H1 (cell line): Measurements from ENCODE around the gene CPSF7. TPM values are rescaled to one million over a fixed set of nuclear protein-coding genes. Genes with fewer than 3 reads are reported as not detected.
A peak's percentile ranks its signal among the peaks of the same experiment; 100 is the strongest.

Source experiments
- CTCF ChIA-PET: fragments of 300-600 bp; sonication (Branson Sonifier 250); formaldehyde crosslinking; loops from one replicate; lab custom pipeline; 2021; ENCODE audit not compliant: partially characterized antibody; lab: Charles Lee
- POLR2A ChIA-PET: fragments of 300-600 bp; sonication (Branson Sonifier 250); formaldehyde crosslinking; loops from one replicate; lab custom pipeline; 2021; ENCODE audit warnings: inconsistent platforms; ENCODE audit not compliant: partially characterized antibody; lab: Charles Lee
- DNase-seq, 2 experiments: peaks; one replicate each; pipeline versions ENCODE4 v3.0.0 to v3.0.0-alpha.2; 2010 to 2022; ENCODE audit warnings: low spot score in 2 of 2, low read depth in 1 of 2, mixed read lengths in 1 of 2
- FAIRE-seq: peaks from 2 replicates; lab custom pipeline; 2011; peaks lifted over from hg19 to GRCh38; lab: Jason Lieb, UNC
- H2AFZ ChIP-seq: 2 replicates; pipeline ENCODE4 v1.8.1; 2012; ENCODE audit warnings: low read length, inconsistent platforms
- H2AK5ac ChIP-seq: 2 replicates; pipeline ENCODE4 v1.6.1; 2013; ENCODE audit warnings: low read depth, low read length
- H2BK120ac ChIP-seq: replicated peaks from 2 replicates; pipeline ENCODE3; 2013; ENCODE audit warnings: low read depth, low read length, inconsistent platforms
- H2BK12ac ChIP-seq: 2 replicates; pipeline ENCODE4 v1.6.1; 2013; ENCODE audit warnings: low read depth, low read length
- H2BK15ac ChIP-seq: 2 replicates; pipeline ENCODE4 v1.6.1; 2013; ENCODE audit warnings: low read length
- H2BK20ac ChIP-seq: 2 replicates; pipeline ENCODE4 v1.6.1; 2013; ENCODE audit warnings: low read length
- H2BK5ac ChIP-seq: 2 replicates; pipeline ENCODE4 v1.6.1; 2013; ENCODE audit warnings: low read depth, low read length
- H3K14ac ChIP-seq: 2 replicates; pipeline ENCODE4 v1.6.1; 2013; ENCODE audit warnings: inconsistent platforms; ENCODE audit not compliant: insufficient read length
- H3K18ac ChIP-seq: 2 replicates; pipeline ENCODE4 v1.6.1; 2013; ENCODE audit warnings: low read length; ENCODE audit errors: extremely low read depth
- H3K23ac ChIP-seq: 2 replicates; pipeline ENCODE4 v1.6.1; 2013; ENCODE audit warnings: inconsistent platforms; ENCODE audit not compliant: insufficient read length
- H3K23me2 ChIP-seq: 2 replicates; pipeline ENCODE4 v1.6.1; 2013; ENCODE audit warnings: low read depth, low read length
- H3K27ac ChIP-seq: 2 replicates; pipeline ENCODE4 v1.6.1; 2011; ENCODE audit warnings: low read depth, low read length, inconsistent platforms
- H3K27me3 ChIP-seq, 4 experiments: replicated peaks in 1 of 4; 1 replicate in 1 of 4; 2 replicates in 3 of 4; pipeline versions ENCODE4 v1.6.1 to v1.8.1; 2011 to 2013; ENCODE audit warnings: low read length in 3 of 4, mild to moderate bottlenecking in 3 of 4, inconsistent platforms in 2 of 4, mixed read lengths in 2 of 4, moderate library complexity in 1 of 4; ENCODE audit not compliant: control insufficient read depth in 3 of 4, insufficient read depth in 3 of 4; ENCODE audit errors: extremely low read depth in 1 of 4
- H3K36me3 ChIP-seq, 4 experiments: 2 replicates each; pipeline versions ENCODE4 v1.6.1 to v1.8.1; 2011 to 2013; ENCODE audit warnings: mild to moderate bottlenecking in 4 of 4, low read length in 3 of 4, moderate library complexity in 2 of 4, control low read depth in 1 of 4, inconsistent platforms in 1 of 4; ENCODE audit not compliant: insufficient read depth in 4 of 4, control insufficient read depth in 2 of 4
- H3K4ac ChIP-seq: replicated peaks from 2 replicates; pipeline ENCODE3; 2013; ENCODE audit warnings: low read length, low read depth, mixed read lengths, inconsistent platforms; ENCODE audit not compliant: insufficient read length
- H3K4me1 ChIP-seq, 4 experiments: replicated peaks in 1 of 4; 1 replicate in 1 of 4; 2 replicates in 3 of 4; pipeline versions ENCODE4 v1.6.1 to v1.8.1; 2011 to 2013; ENCODE audit warnings: low read length in 3 of 4, inconsistent platforms in 2 of 4, mixed read lengths in 1 of 4; ENCODE audit not compliant: insufficient read depth in 4 of 4, control insufficient read depth in 3 of 4
- H3K4me2 ChIP-seq, 2 experiments: 2 replicates each; pipeline versions ENCODE4 v1.6.1 to v1.8.1; 2011 to 2013; ENCODE audit warnings: low read depth in 2 of 2, low read length in 2 of 2, control low read depth in 1 of 2, inconsistent platforms in 1 of 2, mild to moderate bottlenecking in 1 of 2; ENCODE audit not compliant: insufficient read depth in 1 of 2
- H3K4me3 ChIP-seq, 4 experiments: fragments of 200-600, 300-600 bp in 1 of 4; sonication (generic), shearing (Covaris generic), sonication (Bioruptor Twin) in 1 of 4; 2 replicates each; pipeline versions ENCODE4 v1.5.1 to v1.8.1; 2011 to 2016; ENCODE audit warnings: low read length in 4 of 4, low read depth in 3 of 4, control low read depth in 2 of 4, inconsistent platforms in 2 of 4, mild to moderate bottlenecking in 2 of 4, mixed read lengths in 1 of 4, moderate library complexity in 1 of 4; ENCODE audit not compliant: insufficient read depth in 2 of 4; ENCODE audit errors: extremely low read depth in 1 of 4
- H3K56ac ChIP-seq: replicated peaks from 2 replicates; pipeline ENCODE3; 2013; ENCODE audit warnings: low read depth, mild to moderate bottlenecking, mixed read lengths, low read length, inconsistent platforms; ENCODE audit not compliant: insufficient read length
- H3K79me1 ChIP-seq: 2 replicates; pipeline ENCODE4 v1.6.1; 2013; ENCODE audit warnings: low read depth, low read length, control low read depth
- H3K79me2 ChIP-seq, 2 experiments: 2 replicates each; pipeline versions ENCODE4 v1.6.1 to v1.8.1; 2012 to 2013; ENCODE audit warnings: low read length in 2 of 2, mild to moderate bottlenecking in 2 of 2, inconsistent platforms in 1 of 2; ENCODE audit not compliant: insufficient read depth in 2 of 2, control insufficient read depth in 1 of 2
- H3K9ac ChIP-seq, 4 experiments: replicated peaks in 1 of 4; 1 replicate in 1 of 4; 2 replicates in 3 of 4; pipeline versions ENCODE4 v1.6.1 to v1.8.1; 2011 to 2013; ENCODE audit warnings: low read depth in 3 of 4, low read length in 3 of 4, control low read depth in 2 of 4, mild to moderate bottlenecking in 2 of 4, moderate library complexity in 2 of 4, inconsistent platforms in 1 of 4; ENCODE audit errors: extremely low read depth in 1 of 4
- H3K9me3 ChIP-seq, 2 experiments: 2 replicates each; pipeline versions ENCODE4 v1.6.1 to v1.8.1; 2012 to 2013; ENCODE audit warnings: mild to moderate bottlenecking in 2 of 2, moderate library complexity in 2 of 2, control low read depth in 1 of 2, inconsistent platforms in 1 of 2, low read depth in 1 of 2, low read length in 1 of 2, mixed read lengths in 1 of 2; ENCODE audit not compliant: insufficient read depth in 2 of 2
- H4K20me1 ChIP-seq, 2 experiments: replicated peaks in 1 of 2; 2 replicates each; pipeline versions ENCODE3 to v1.8.1; 2011 to 2013; ENCODE audit warnings: inconsistent platforms in 2 of 2, low read length in 2 of 2, mild to moderate bottlenecking in 1 of 2; ENCODE audit not compliant: insufficient read depth in 2 of 2, control insufficient read depth in 1 of 2
- H4K5ac ChIP-seq: 2 replicates; pipeline ENCODE4 v1.6.1; 2013; ENCODE audit warnings: low read length, low read depth, mixed read lengths, inconsistent platforms; ENCODE audit not compliant: insufficient read length
- H4K8ac ChIP-seq: 2 replicates; pipeline ENCODE4 v1.8.0; 2013; ENCODE audit warnings: mild to moderate bottlenecking, moderate library complexity, low read length, inconsistent platforms; ENCODE audit not compliant: insufficient read depth; ENCODE audit errors: extremely low read depth
- H4K91ac ChIP-seq: replicated peaks from 2 replicates; pipeline ENCODE3; 2013; ENCODE audit warnings: low read length, mixed read lengths, inconsistent platforms; ENCODE audit not compliant: insufficient read length
- EZH2 ChIP-seq: fragments of 200-600 bp; sonication (generic); IDR thresholded peaks from 2 replicates; pipeline ENCODE4 v1.7.1; 2012; ENCODE audit warnings: low read depth, mild to moderate bottlenecking, moderate library complexity, low read length, inconsistent platforms; ENCODE audit not compliant: severe bottlenecking
- RAD21 ChIP-seq, 2 experiments: IDR thresholded peaks in 1 of 2; conservative IDR thresholded peaks in 1 of 2; 2 replicates each; pipeline ENCODE4 v1.6.1; 2011; ENCODE audit warnings: low read depth in 2 of 2, low read length in 2 of 2, improper control_type of control experiment in 1 of 2, inconsistent platforms in 1 of 2, mild to moderate bottlenecking in 1 of 2, moderate library complexity in 1 of 2
- WGBS, 2 experiments: shearing (Covaris generic) in 1 of 2; methylation state at CpG; one replicate each; pipeline versions ENCODE4 v1.1.6 to v1.1.7; 2013 to 2015; ENCODE audit warnings: low lambda C conversion rate in 2 of 2, mixed read lengths in 2 of 2, inconsistent platforms in 1 of 2, low coverage in 1 of 2, missing lambda C conversion rate in 1 of 2; ENCODE audit not compliant: insufficient replicate concordance in 2 of 2, insufficient coverage in 1 of 2, insufficient read length in 1 of 2; ENCODE audit errors: extremely low coverage in 1 of 2, missing lambda C conversion rate in 1 of 2; 5-methylcytosine and 5-hydroxymethylcytosine counted together
- polyA plus RNA-seq, 7 experiments: library from polyadenylated mRNA; depleted of rRNA in 3 of 7; stranded (reverse) in 5 of 7; unstranded in 2 of 7; fragments of >200 nt in 5 of 7; fragments of 200-250 nt in 2 of 7; gene quantifications; 1 replicate in 5 of 7; 2 replicates in 1 of 7; 4 replicates in 1 of 7; pipeline versions ENCODE4 v1.2.1 to v1.2.3, GENCODE V29; 2011 to 2013; ENCODE audit warnings: missing spikeins in 2 of 7, mixed read lengths in 2 of 7
- total RNA-seq: library from RNA; stranded (reverse); fragmentation: NEBNext Ultra II Directional; extraction: Animal tissue kit (Norgen Biotek cat#: 25700); gene quantifications from 2 replicates; pipeline ENCODE4 v1.2.1, GENCODE V29; 2021
- TF ChIP-seq, protein P1 (sequence below): IDR thresholded peaks from 2 replicates; pipeline ENCODE4 v1.6.1; 2012; ENCODE audit warnings: low read length, inconsistent platforms
- TF ChIP-seq, protein P2 (sequence below), 3 experiments: IDR thresholded peaks; 1 replicate in 2 of 3; 2 replicates in 1 of 3; pipeline versions ENCODE4 v1.5.1 to v1.6.1; 2011; ENCODE audit warnings: low read length in 3 of 3, mild to moderate bottlenecking in 3 of 3, inconsistent platforms in 2 of 3, low read depth in 1 of 3, moderate library complexity in 1 of 3; ENCODE audit not compliant: insufficient read depth in 1 of 3; ENCODE audit errors: control extremely low read depth in 1 of 3

The CPSF7 gene
- total and polyA plus RNA-seq, 2 of the 8 experiments (the other 6 are each of a cell fraction or from before 2014, with no cell fraction given), result 95.9 to 122 TPM

GRCh38 chr11:61384271-61385242, 45.2 kb downstream of the CPSF7 start:
- TF ChIP-seq, protein P1, sequence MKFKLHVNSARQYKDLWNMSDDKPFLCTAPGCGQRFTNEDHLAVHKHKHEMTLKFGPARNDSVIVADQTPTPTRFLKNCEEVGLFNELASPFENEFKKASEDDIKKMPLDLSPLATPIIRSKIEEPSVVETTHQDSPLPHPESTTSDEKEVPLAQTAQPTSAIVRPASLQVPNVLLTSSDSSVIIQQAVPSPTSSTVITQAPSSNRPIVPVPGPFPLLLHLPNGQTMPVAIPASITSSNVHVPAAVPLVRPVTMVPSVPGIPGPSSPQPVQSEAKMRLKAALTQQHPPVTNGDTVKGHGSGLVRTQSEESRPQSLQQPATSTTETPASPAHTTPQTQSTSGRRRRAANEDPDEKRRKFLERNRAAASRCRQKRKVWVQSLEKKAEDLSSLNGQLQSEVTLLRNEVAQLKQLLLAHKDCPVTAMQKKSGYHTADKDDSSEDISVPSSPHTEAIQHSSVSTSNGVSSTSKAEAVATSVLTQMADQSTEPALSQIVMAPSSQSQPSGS, result no peak
- TF ChIP-seq EZH2 (no peak), RAD21 (IDR thresholded peaks at IDR 0.05 in 1 of 2, conservative IDR thresholded peaks at IDR 0.05 in 1 of 2; ENCODE audit: low read depth in 2 of 2, low read length in 2 of 2) (peak; percentile 74 to 79)
- TF ChIP-seq, protein P2, sequence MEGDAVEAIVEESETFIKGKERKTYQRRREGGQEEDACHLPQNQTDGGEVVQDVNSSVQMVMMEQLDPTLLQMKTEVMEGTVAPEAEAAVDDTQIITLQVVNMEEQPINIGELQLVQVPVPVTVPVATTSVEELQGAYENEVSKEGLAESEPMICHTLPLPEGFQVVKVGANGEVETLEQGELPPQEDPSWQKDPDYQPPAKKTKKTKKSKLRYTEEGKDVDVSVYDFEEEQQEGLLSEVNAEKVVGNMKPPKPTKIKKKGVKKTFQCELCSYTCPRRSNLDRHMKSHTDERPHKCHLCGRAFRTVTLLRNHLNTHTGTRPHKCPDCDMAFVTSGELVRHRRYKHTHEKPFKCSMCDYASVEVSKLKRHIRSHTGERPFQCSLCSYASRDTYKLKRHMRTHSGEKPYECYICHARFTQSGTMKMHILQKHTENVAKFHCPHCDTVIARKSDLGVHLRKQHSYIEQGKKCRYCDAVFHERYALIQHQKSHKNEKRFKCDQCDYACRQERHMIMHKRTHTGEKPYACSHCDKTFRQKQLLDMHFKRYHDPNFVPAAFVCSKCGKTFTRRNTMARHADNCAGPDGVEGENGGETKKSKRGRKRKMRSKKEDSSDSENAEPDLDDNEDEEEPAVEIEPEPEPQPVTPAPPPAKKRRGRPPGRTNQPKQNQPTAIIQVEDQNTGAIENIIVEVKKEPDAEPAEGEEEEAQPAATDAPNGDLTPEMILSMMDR (IDR thresholded peaks at IDR 0.05; ENCODE audit: control extremely low read depth in 1 of 3, insufficient read depth in 1 of 3, low read depth in 1 of 3, low read length in 3 of 3), result peak; percentile 33 to 71 (median 68)
- no peak overlapping the region for H2BK20ac ChIP-seq
- no peak overlapping the region; the same call in 1 of the 2 replicates for H2BK12ac ChIP-seq
- H3K4me3 ChIP-seq, result no peak overlapping the region
- no peaks in the 10 kb centered on the region for H3K79me2 ChIP-seq
- H2AFZ ChIP-seq, result no peak overlapping the region
- no peaks in the 10 kb centered on the region for H3K27me3 ChIP-seq
- H3K56ac ChIP-seq, result no peak overlapping the region
- H2BK15ac ChIP-seq, result no peak overlapping the region
- peak in 1 of 2 experiments; percentile 53 for DNase-seq
- POLR2A ChIA-PET, result interaction anchor here (0.8 to 38.6 kb wide), 7 partner anchors 8 to 91 kb away, joined by 3 to 1106 read pairs (median 5); partner anchors contain the start of genes CPSF7, CYB561A3, DDB1 and SDHAF2
- 86% methylated on average over 15 of the region's 15 CpGs; no CpG with 5 or more reads in 1 of the 2 experiments for WGBS, 2 experiments
- no peak overlapping the region for H3K14ac ChIP-seq
- no peaks in the 10 kb centered on the region for H3K79me1 ChIP-seq
- H4K5ac ChIP-seq, result no peak overlapping the region
- no peaks in the 10 kb centered on the region for H3K9me3 ChIP-seq
- H2AK5ac ChIP-seq, result no peak overlapping the region
- H4K91ac ChIP-seq, result peak overlapping the region; percentile 30
- no peak overlapping the region for H2BK120ac ChIP-seq
- H3K23ac ChIP-seq, result no peak overlapping the region
- no peak for FAIRE-seq
- no peaks in the 10 kb centered on the region for H3K23me2 ChIP-seq
- H3K36me3 ChIP-seq, result no peaks in the 10 kb centered on the region
- no peaks in the 10 kb centered on the region for H3K4me1 ChIP-seq
- no peak overlapping the region for H3K27ac ChIP-seq
- H4K8ac ChIP-seq, result no peak overlapping the region
- CTCF ChIA-PET, result interaction anchor here (0.5 to 9.4 kb wide), 45 partner anchors 8 to 723 kb away, joined by 3 to 290 read pairs (median 5); partner anchors contain the start of genes CPSF7, CYB561A3, DDB1 and SDHAF2
- H3K9ac ChIP-seq, result no peak overlapping the region
- no peak overlapping the region for H2BK5ac ChIP-seq
- H3K18ac ChIP-seq, result no peak overlapping the region
- H3K4ac ChIP-seq, result no peak overlapping the region
- H4K20me1 ChIP-seq, result no peaks in the 10 kb centered on the region
- H3K4me2 ChIP-seq, result no peak overlapping the region
